ENCODE measurements around the gene HNRNPAB.

- no peak for TF ChIP-seq POLR2A (IDR thresholded peaks at IDR 0.05)
- no peak for TF ChIP-seq CTCF (IDR thresholded peaks at IDR 0.05)
- no peak for TF ChIP-seq POLR2AphosphoS5 (IDR thresholded peaks at IDR 0.05)
Observed at GRCh38 chr5:178192787-178193186, 11.5 kb upstream of the HNRNPAB start.
